ENCODE measurements around the gene WBP1.
A peak's percentile ranks its signal among the peaks of the same experiment; 100 is the strongest.
"Not testable (repeated sequence)": the region's sequence is repeated elsewhere in the genome, so short reads cannot be mapped to it uniquely, and the experiment has no call there.

Gene WBP1

GRCh38 chr2:74454654-74455511, 3.4 kb upstream of the WBP1 start, which contains the start of gene INO80B:
TSS of gene INO80B (plus strand) at chr2:74455087. CDS start at chr2:74455117, 30 bp downstream.
- peak; percentile 99 for DNase-seq

GRCh38 chr2:74457129-74457548, 1.1 kb upstream of the WBP1 start:
- no peak for DNase-seq

GRCh38 chr2:74457549-74458131, 598 bp upstream of the WBP1 start:
- DNase-seq, result peak; percentile 91

- DNase-seq, result no peak
Measured at GRCh38 chr2:74458938-74459363, 713 bp downstream of the WBP1 start.

GRCh38 chr2:74459503-74460118, 1.4 kb downstream of the WBP1 start:
- not testable (repeated sequence) for DNase-seq

- not testable (repeated sequence) for DNase-seq
Measured at GRCh38 chr2:74460187-74460586, 1.9 kb downstream of the WBP1 start.

- DNase-seq, result no peak
Measured at GRCh38 chr2:74461187-74462053, 3.2 kb downstream of the WBP1 start.

- DNase-seq, result no peak
Measured at GRCh38 chr2:74462054-74462785, 4.0 kb downstream of the WBP1 start.

- no peak for DNase-seq
Measured at GRCh38 chr2:74462786-74463105, 4.5 kb downstream of the WBP1 start.

GRCh38 chr2:74464406-74464805, 6.2 kb downstream of the WBP1 start:
- peak; percentile 63 for DNase-seq

GRCh38 chr2:74470742-74471141, 12.5 kb downstream of the WBP1 start:
- DNase-seq, result not testable (repeated sequence)

GRCh38 chr2:74471332-74472065, 13.3 kb downstream of the WBP1 start:
- no peak for DNase-seq

- DNase-seq, result peak; percentile 99
Measured at GRCh38 chr2:74472086-74472944, 14.1 kb downstream of the WBP1 start, which contains the start of gene MRPL53. TSS of gene MRPL53 (minus strand) at chr2:74472680. CDS start at chr2:74472660, 20 bp downstream.

GRCh38 chr2:74472945-74473258, 14.7 kb downstream of the WBP1 start:
- DNase-seq, result no peak

GRCh38 chr2:74474481-74474880, 16.2 kb downstream of the WBP1 start:
- DNase-seq, result no peak

- DNase-seq, result no peak
Measured at GRCh38 chr2:74474899-74475298, 16.7 kb downstream of the WBP1 start.

- no peak for DNase-seq
Measured at GRCh38 chr2:74481431-74481830, 23.2 kb downstream of the WBP1 start.

- DNase-seq, result no peak
Measured at GRCh38 chr2:74481961-74482800, 23.9 kb downstream of the WBP1 start.
